ENCODE data around the gene ZNF606. TPM values are rescaled to one million over a fixed set of nuclear protein-coding genes. Genes with fewer than 3 reads are reported as not detected.
A peak's percentile ranks its signal among the peaks of the same experiment; 100 is the strongest.

ZNF606 gene
- total RNA-seq = 17.5 and 22.0 TPM in 2 replicates
- long read RNA-seq, full-length matches to known transcripts = 5 of 7 reads
- long read RNA-seq, partial matches to known transcripts = 1 of 7 reads
- long read RNA-seq, other reads (novel, unspliced or antisense) = 1 of 7 reads

DNA sequence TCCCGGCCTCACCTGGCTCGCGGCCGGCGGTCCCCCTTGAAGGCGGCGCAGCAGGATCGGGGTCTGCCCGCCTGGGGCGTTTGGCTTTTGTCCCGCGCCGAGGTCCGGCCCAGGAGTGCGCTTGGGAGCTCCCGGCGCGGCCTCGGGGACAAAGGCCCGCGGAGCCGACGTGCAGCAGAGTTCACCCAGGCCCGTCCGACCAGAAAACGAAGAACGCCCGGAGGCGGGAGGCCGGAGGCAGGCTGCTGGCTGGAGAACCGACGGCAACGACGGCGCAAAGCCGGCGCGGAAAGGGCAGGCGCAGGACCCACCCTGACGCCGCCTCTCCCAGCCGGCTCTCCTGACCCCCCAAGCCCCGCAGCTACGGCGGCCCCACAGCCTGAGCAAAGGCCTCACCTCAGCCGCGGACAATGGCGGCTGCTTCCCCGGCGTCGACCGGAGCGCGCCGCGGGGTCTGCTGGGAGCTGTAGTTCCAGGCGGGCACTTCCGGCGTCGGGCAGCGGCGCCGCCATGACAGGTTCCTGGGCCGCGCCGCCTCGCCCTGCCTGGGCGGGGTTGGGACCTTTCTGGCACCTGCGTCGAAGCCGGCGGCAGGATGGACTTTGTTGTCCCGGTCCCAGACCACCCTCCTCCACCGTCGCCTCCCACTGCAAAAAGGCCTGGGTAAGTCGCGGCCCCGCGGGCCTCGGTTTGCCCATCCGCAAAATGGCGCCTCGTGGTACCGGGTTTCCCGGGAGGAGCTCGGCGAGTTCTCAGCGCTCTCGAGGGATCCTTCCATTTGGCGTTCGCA is at the start of gene ZNF606:
ZNF606 (minus strand) TSS at position 437 of the 790 bp plus-strand sequence. CDS start 1,501 bp downstream, outside the sequence.
- Mint-ChIP-seq H3K9me3 (ENCODE audit: unreplicated experiment) (peaks cover 43% of the 10 kb centered on the region), H3K27ac (ENCODE audit: unreplicated experiment) (peak within 1 kb of the TSS; percentile 89)
- peak; percentile 94 for DNase-seq (ENCODE audit: extremely low spot score, unreplicated experiment)

DNA sequence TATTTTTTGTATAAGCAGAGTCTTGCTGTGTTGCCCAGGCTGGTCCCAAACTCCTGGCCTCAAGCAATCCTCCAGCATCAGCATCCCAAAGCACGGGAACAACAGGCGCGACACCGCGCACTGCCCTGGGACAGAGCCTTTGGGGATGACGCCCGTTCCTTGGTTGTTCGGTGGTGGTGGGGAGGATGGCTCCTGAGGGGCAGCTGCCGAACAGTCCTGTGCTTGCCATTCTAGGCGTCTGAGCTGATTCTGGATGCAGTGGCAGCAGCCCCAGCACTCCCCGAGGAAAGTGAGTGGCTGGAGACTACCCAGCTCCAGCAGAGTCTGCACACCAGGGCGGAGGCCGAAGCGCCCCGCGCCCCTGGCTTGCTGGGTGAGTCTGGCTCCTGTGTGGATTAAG is 49.6 kb upstream of the ZNF606 start:
- H3K9me3 Mint-ChIP-seq (ENCODE audit: unreplicated experiment) = peaks cover 30% of the 10 kb centered on the region
- H3K4me1 Mint-ChIP-seq (ENCODE audit: unreplicated experiment) = no peaks in the 10 kb centered on the region
- H3K4me3 Mint-ChIP-seq (ENCODE audit: unreplicated experiment) = no peak overlapping the region
- DNase-seq (ENCODE audit: extremely low spot score, unreplicated experiment) = no peak
- TF ChIP-seq, protein P1, sequence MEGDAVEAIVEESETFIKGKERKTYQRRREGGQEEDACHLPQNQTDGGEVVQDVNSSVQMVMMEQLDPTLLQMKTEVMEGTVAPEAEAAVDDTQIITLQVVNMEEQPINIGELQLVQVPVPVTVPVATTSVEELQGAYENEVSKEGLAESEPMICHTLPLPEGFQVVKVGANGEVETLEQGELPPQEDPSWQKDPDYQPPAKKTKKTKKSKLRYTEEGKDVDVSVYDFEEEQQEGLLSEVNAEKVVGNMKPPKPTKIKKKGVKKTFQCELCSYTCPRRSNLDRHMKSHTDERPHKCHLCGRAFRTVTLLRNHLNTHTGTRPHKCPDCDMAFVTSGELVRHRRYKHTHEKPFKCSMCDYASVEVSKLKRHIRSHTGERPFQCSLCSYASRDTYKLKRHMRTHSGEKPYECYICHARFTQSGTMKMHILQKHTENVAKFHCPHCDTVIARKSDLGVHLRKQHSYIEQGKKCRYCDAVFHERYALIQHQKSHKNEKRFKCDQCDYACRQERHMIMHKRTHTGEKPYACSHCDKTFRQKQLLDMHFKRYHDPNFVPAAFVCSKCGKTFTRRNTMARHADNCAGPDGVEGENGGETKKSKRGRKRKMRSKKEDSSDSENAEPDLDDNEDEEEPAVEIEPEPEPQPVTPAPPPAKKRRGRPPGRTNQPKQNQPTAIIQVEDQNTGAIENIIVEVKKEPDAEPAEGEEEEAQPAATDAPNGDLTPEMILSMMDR (IDR thresholded peaks at IDR 0.05) = no peak
- no peaks in the 10 kb centered on the region for H3K27me3 Mint-ChIP-seq (ENCODE audit: unreplicated experiment)
- no peak overlapping the region for H3K27ac Mint-ChIP-seq (ENCODE audit: unreplicated experiment)
- H3K36me3 Mint-ChIP-seq (ENCODE audit: unreplicated experiment) = peaks cover 2% of the 10 kb centered on the region

More for the DNA sequence above, at the start of gene ZNF606:
- Mint-ChIP-seq H3K36me3 (ENCODE audit: unreplicated experiment) (peaks cover 81% of the 10 kb centered on the region), H3K4me1 (ENCODE audit: unreplicated experiment) (peaks cover 20% of the 10 kb centered on the region), H3K4me3 (ENCODE audit: unreplicated experiment) (peak within 1 kb of the TSS; percentile 82), H3K27me3 (ENCODE audit: unreplicated experiment) (no peaks in the 10 kb centered on the region)
- TF ChIP-seq, protein P1 (IDR thresholded peaks at IDR 0.05) = no peak

DNA sequence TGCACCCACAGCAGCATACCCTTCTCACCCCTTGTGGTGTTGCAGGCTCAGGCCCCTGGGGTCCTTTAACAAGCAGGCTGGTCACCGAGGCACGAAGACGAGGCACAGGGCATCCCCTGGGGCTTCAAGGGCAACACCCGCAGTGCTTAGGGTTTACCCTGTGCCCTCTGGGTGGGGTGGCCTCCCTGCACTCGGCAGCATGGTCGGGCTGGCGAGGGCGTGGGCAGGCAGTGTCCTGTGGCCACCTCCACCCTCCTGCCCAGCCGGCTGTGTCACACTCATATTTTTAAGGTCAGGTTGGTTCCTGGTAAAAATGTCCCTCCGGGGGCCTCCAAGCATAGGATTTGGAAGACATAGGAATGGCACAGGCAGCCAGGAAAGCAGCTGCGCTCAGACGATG is 45.1 kb upstream of the ZNF606 start:
- Mint-ChIP-seq H3K4me1 (ENCODE audit: unreplicated experiment) (no peaks in the 10 kb centered on the region), H3K9me3 (ENCODE audit: unreplicated experiment) (peaks cover 26% of the 10 kb centered on the region), H3K36me3 (ENCODE audit: unreplicated experiment) (no peaks in the 10 kb centered on the region), H3K27me3 (ENCODE audit: unreplicated experiment) (no peaks in the 10 kb centered on the region), H3K27ac (ENCODE audit: unreplicated experiment) (no peak overlapping the region), H3K4me3 (ENCODE audit: unreplicated experiment) (no peak overlapping the region)
- no peak for DNase-seq (ENCODE audit: extremely low spot score, unreplicated experiment)
- TF ChIP-seq, protein P1 (IDR thresholded peaks at IDR 0.05) = no peak

DNA sequence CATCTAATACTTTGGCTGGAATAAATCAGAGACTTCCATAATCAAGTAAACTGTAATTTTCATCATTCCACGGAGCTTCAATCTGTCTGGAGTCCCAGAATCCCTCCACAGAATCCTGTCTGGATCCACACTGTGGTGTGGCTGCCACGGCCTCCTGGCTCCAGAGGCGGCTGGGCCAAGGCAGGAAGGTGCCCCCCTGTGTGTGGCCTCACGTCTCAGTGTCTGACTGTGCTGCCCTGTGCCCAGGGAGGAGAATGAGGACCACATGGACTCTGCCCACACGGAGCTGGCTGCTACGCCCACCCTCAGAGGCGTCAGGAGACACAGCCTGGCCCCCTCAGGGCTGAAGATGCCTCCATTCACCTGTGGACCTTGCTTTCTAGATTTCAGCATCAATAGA is 44.2 kb upstream of the ZNF606 start:
- TF ChIP-seq, protein P1 (IDR thresholded peaks at IDR 0.05) = no peak
- Mint-ChIP-seq H3K4me1 (ENCODE audit: unreplicated experiment) (no peaks in the 10 kb centered on the region), H3K9me3 (ENCODE audit: unreplicated experiment) (peaks cover 24% of the 10 kb centered on the region), H3K27ac (ENCODE audit: unreplicated experiment) (no peak overlapping the region), H3K27me3 (ENCODE audit: unreplicated experiment) (no peaks in the 10 kb centered on the region), H3K36me3 (ENCODE audit: unreplicated experiment) (no peaks in the 10 kb centered on the region), H3K4me3 (ENCODE audit: unreplicated experiment) (no peak overlapping the region)
- DNase-seq (ENCODE audit: extremely low spot score, unreplicated experiment) = no peak

DNA sequence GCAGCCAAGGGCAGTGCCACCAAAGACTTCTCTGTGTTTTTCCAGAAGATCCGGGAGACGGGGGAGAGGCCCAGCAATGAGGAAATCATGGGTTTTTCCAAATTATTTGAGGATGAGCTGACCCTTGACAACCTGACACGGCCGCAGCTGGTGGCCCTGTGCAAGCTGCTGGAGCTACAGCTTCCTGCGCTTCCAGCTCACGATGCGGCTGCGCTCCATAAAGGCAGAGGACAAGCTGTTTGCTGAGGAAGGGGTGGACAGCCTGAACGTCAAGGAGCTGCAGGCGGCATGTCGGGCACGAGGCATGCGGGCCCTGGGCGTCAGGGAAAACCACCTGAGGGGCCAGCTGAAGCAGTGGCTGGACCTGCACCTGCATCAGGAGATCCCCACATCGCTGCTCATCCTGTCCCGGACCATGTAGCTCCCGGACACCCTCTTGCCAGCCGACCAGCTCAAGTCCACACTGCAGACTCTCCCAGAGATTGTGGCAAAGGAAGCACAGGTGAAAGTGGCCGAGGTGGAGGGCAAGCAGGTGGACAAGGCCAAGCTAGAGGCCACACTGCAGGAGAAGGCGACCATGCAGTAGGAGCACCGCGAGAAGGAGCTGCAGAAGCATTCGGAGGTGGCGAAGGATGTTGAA is 42.9 kb upstream of the ZNF606 start:
- peaks cover 25% of the 10 kb centered on the region for H3K9me3 Mint-ChIP-seq (ENCODE audit: unreplicated experiment)
- H3K4me3 Mint-ChIP-seq (ENCODE audit: unreplicated experiment) = no peak overlapping the region
- no peak for DNase-seq (ENCODE audit: extremely low spot score, unreplicated experiment)
- TF ChIP-seq, protein P1 (IDR thresholded peaks at IDR 0.05) = no peak
- no peak overlapping the region for H3K27ac Mint-ChIP-seq (ENCODE audit: unreplicated experiment)
- H3K36me3 Mint-ChIP-seq (ENCODE audit: unreplicated experiment) = no peaks in the 10 kb centered on the region
- H3K4me1 Mint-ChIP-seq (ENCODE audit: unreplicated experiment) = no peaks in the 10 kb centered on the region
- no peaks in the 10 kb centered on the region for H3K27me3 Mint-ChIP-seq (ENCODE audit: unreplicated experiment)

All from osteocyte (in vitro differentiated cells).